GM13977 (cell line): Measurements from ENCODE around the gene ACTRT3.

Experiments
- DNase-seq: peaks from one replicate; pipeline ENCODE4 v3.0.0; 2012; ENCODE audit warnings: low spot score
- CTCF ChIP-seq: IDR thresholded peaks from 2 replicates; pipeline ENCODE4 v1.5.1; 2012; ENCODE audit warnings: mild to moderate bottlenecking, control low read depth; ENCODE audit not compliant: insufficient read depth; ENCODE audit errors: extremely low read depth, missing control alignments
- in situ Hi-C: fragments of 300-500 bp; cut with MboI; formaldehyde crosslinking; loops from one replicate; pipeline ENCODE4 v1.12.0; 2022; ENCODE audit warnings: low sequenced_read_pairs, low pct_unique_long_range_greater_than_20kb, mixed read lengths, inconsistent platforms; ENCODE audit not compliant: unreplicated experiment

ACTRT3 gene

DNA sequence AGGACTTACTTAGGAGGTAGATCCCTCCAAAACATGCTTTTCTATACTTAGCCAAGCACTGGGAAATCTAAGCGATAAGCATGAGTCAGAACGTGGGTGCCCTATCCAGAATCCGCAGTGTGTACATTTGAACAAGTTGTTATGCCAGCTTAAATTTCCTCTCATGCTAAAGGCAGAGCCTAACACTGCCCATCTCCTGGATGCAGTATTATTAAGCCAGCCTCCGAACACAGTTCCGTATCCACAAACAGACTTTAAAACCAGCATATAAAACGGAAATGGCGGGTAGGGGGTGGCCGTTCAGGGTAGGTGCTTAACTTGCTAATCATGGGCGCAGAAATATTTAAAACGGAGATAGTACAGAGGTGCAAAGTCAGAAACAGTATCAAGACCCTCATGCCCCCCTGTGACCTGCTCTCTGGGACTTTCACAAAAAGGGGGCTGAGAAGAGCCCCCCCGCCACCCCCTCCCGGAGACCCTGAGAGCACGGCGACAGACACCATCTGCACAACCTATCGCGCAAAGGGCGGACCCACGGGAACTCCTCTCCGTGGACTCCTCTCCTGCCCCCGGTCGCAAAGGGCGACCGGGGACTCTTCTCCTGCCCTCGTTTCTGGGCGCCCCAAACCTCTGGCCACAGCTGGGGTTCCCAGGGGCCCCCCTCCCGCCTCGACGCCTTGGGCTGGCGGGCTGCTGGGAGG, 42.4 kb upstream of the ACTRT3 start:
- DNase-seq = no peak
- no peak for TF ChIP-seq CTCF
- in situ Hi-C loops = no loop called here

DNA sequence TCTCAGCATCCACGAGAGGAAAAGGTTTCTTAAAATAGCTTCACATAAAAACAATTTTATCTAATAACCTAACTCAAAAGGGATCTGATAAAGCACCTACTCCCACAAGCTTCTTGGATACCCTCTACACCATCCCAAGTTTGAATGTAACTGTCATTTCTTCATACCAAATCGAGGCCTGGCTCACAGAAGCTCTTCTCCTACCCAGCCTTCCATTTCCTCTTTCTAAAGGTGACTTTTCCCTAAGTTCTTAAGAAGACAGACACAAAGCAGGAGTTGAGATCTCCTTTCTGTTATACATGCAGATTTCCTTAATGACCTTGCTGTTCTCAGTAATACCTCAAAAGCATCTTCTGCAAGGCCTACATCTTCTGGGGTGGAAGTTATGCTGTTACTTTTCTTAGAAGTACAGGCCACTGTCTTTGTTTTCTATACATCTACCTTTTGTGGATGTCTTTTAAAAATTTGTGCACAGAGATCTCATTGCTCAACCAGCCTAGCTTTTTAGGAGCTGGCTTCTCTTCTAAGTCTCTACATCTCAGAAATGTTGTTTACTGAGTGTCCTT, 40.0 kb upstream of the ACTRT3 start:
- TF ChIP-seq CTCF = no peak
- in situ Hi-C loops = no loop called here
- DNase-seq = no peak

- DNase-seq = no peak
- TF ChIP-seq CTCF = no peak
- in situ Hi-C loops = no loop called here
These were observed 35.3 kb upstream of the ACTRT3 start for GRCh38 chr3:169804681-169805080.

- no peak for TF ChIP-seq CTCF
- DNase-seq = no peak
- in situ Hi-C loops = no loop called here
These were observed 23.0 kb upstream of the ACTRT3 start for GRCh38 chr3:169792359-169792758.

- no peak for DNase-seq
- no peak for TF ChIP-seq CTCF
- in situ Hi-C loops = no loop called here
These were observed 21.5 kb upstream of the ACTRT3 start for GRCh38 chr3:169790687-169791429.

DNA sequence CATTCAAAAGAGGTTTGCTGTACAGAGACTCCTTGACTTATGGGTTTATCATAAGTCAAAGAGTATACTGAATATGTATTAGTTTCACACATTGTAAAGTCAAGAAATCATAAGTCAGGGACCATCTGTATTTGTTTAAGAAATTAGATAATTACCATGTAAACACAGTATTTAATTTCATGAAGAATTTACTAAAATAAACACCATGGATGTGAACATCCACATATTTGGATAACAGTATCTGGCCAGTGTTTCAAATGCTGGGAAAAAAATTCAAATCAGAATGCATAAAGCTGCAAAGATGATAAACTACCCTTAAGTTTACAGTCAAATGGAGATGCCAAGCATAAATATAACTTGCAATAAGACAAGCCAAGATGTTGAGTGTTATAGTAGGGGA, 20.9 kb upstream of the ACTRT3 start:
- no peak for TF ChIP-seq CTCF

More for the DNA sequence above, 20.9 kb upstream of the ACTRT3 start:
- no peak for DNase-seq
- in situ Hi-C loops = no loop called here
